Stomach (tissue), 4 donors: ENCODE results near the gene GRHPR.

Experiments
- CTCF ChIP-seq, 7 experiments: fragments of 450-650 bp in 4 of 7; fragments of 200-600 bp in 3 of 7; sonication (generic) in 3 of 7; IDR thresholded peaks; one replicate each; pipeline ENCODE4 v1.5.1; 2016 to 2019; ENCODE audit warnings: antibody characterized with exemption in 7 of 7, control low read depth in 2 of 7, mild to moderate bottlenecking in 1 of 7
- POLR2A ChIP-seq, 4 donors: fragments of 450-650 bp; IDR thresholded peaks; one replicate each; pipeline ENCODE4 v1.6.1; 2016; ENCODE audit warnings: antibody characterized with exemption in 4 of 4, control low read depth in 2 of 4, mild to moderate bottlenecking in 1 of 4, moderate library complexity in 1 of 4
- POLR2AphosphoS5 ChIP-seq, 3 donors: sonication (generic); formaldehyde crosslinking; IDR thresholded peaks; one replicate each; pipeline ENCODE4 v1.6.1; 2016; ENCODE audit warnings: antibody characterized with exemption in 3 of 3

- TF ChIP-seq CTCF (IDR thresholded peaks at IDR 0.05) = no peak
- TF ChIP-seq POLR2A (IDR thresholded peaks at IDR 0.05) = no peak
- no peak for TF ChIP-seq POLR2AphosphoS5 (IDR thresholded peaks at IDR 0.05)
Measured at GRCh38 chr9:37455884-37456647, 33.6 kb downstream of the GRHPR start.
